Left ventricle myocardium inferior (tissue), 1 donor: ENCODE data around the gene STON2. TPM values are rescaled to one million over a fixed set of nuclear protein-coding genes. Genes with fewer than 3 reads are reported as not detected.

ENCODE experiments used
- DNase-seq: peaks from one replicate; pipeline ENCODE4 v3.0.0-alpha.2; 2020
- H3K27ac ChIP-seq: fragments of 200-600 bp; replicated peaks from 2 replicates; pipeline ENCODE4 v1.8.0; 2021
- H3K27me3 ChIP-seq: fragments of 200-600 bp; 2 replicates; pipeline ENCODE4 v1.8.0; 2021; ENCODE audit warnings: low read depth
- H3K36me3 ChIP-seq: fragments of 200-600 bp; 2 replicates; pipeline ENCODE4 v1.8.0; 2021
- H3K4me1 ChIP-seq: fragments of 200-600 bp; 2 replicates; pipeline ENCODE4 v1.8.0; 2021
- H3K4me3 ChIP-seq: fragments of 200-600 bp; 2 replicates; pipeline ENCODE4 v1.8.0; 2021; ENCODE audit warnings: mild to moderate bottlenecking, moderate library complexity
- H3K9me3 ChIP-seq: fragments of 200-600 bp; replicated peaks from 2 replicates; pipeline ENCODE4 v1.8.0; 2021
- CTCF ChIP-seq: fragments of 200-600 bp; IDR thresholded peaks from 2 replicates; pipeline ENCODE4 v1.8.0; 2021; ENCODE audit warnings: antibody characterized with exemption, mild to moderate bottlenecking, borderline replicate concordance
- intact Hi-C: fragments of 100-400 bp; cut with micrococcal nuclease; formaldehyde crosslinking; loops from one replicate; pipeline ENCODE4 v1.11.0; 2022
- total RNA-seq: library from RNA; stranded (reverse); fragmentation: NEBNext Ultra II Directional; extraction: Animal tissue kit (Norgen Biotek cat#: 25700); gene quantifications from one replicate; pipeline ENCODE4 v1.2.1, GENCODE V29; 2021
- donor health status: DM: no; HTN: yes; CAD: no; lungs with severe emphysema.

The STON2 gene
- total RNA-seq, 1 donor from 2014 or later: 8.3 TPM

GRCh38 chr14:81390696-81391095, 9.4 kb downstream of the STON2 start:
- Histone ChIP-seq H3K36me3 (peaks cover 21% of the 10 kb centered on the region), H3K4me1 (no peaks in the 10 kb centered on the region), H3K27me3 (no peaks in the 10 kb centered on the region), H3K9me3 (peaks cover 14% of the 10 kb centered on the region), H3K4me3 (no peak overlapping the region), H3K27ac (no peak overlapping the region)
- no peak for TF ChIP-seq CTCF
- no peak for DNase-seq
- intact Hi-C loops: no loop called here

- Histone ChIP-seq H3K4me1 (no peaks in the 10 kb centered on the region), H3K4me3 (no peak overlapping the region), H3K27me3 (no peaks in the 10 kb centered on the region), H3K9me3 (peaks cover 5% of the 10 kb centered on the region), H3K36me3 (peaks cover 4% of the 10 kb centered on the region), H3K27ac (no peak overlapping the region)
- intact Hi-C loops: no loop called here
- TF ChIP-seq CTCF: no peak
- DNase-seq: no peak
Observed at GRCh38 chr14:81388336-81388735, 11.8 kb downstream of the STON2 start.

GRCh38 chr14:81386290-81386745, 13.8 kb downstream of the STON2 start:
- intact Hi-C loops: no loop called here
- no peak for DNase-seq
- Histone ChIP-seq H3K4me1 (no peaks in the 10 kb centered on the region), H3K4me3 (no peak overlapping the region), H3K36me3 (no peaks in the 10 kb centered on the region), H3K9me3 (peaks cover 5% of the 10 kb centered on the region), H3K27me3 (no peaks in the 10 kb centered on the region), H3K27ac (no peak overlapping the region)
- TF ChIP-seq CTCF: no peak

GRCh38 chr14:81385886-81386285, 14.2 kb downstream of the STON2 start:
- Histone ChIP-seq H3K27me3 (no peaks in the 10 kb centered on the region), H3K4me3 (no peak overlapping the region), H3K9me3 (peaks cover 2% of the 10 kb centered on the region), H3K4me1 (no peaks in the 10 kb centered on the region), H3K27ac (no peak overlapping the region), H3K36me3 (no peaks in the 10 kb centered on the region)
- no peak for TF ChIP-seq CTCF
- intact Hi-C loops: no loop called here
- DNase-seq: no peak

GRCh38 chr14:81385419-81385818, 14.7 kb downstream of the STON2 start:
- no peaks in the 10 kb centered on the region for H3K4me1 ChIP-seq
- no peak overlapping the region for H3K4me3 ChIP-seq
- TF ChIP-seq CTCF: no peak
- no peak for DNase-seq
- H3K27ac ChIP-seq: no peak overlapping the region
- no peaks in the 10 kb centered on the region for H3K27me3 ChIP-seq
- intact Hi-C loops: no loop called here
- H3K36me3 ChIP-seq: peaks cover 4% of the 10 kb centered on the region
- no peaks in the 10 kb centered on the region for H3K9me3 ChIP-seq

DNA sequence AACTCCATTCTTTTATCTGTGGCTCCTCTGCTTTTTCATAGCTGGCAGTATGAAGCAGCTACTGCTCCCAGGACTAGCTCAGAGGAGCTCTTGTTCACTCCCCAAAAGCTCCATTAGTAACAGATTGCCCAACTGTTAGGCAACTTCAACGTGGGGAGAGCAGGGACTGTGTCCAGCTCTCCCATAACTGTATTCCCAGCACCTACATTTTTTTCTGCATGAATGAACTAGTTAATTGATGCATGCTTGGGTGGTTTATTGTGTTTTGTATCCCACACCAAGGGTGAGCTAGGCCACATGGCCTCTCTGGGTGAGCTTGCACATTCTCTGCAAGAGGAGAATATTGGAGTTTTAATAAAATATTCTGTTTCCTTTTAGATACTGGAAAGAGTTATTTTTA, 15.2 kb downstream of the STON2 start:
- H3K4me3 ChIP-seq: no peak overlapping the region
- no peaks in the 10 kb centered on the region for H3K27me3 ChIP-seq
- DNase-seq: no peak
- TF ChIP-seq CTCF: no peak
- no peak overlapping the region for H3K27ac ChIP-seq
- intact Hi-C loops: no loop called here
- H3K9me3 ChIP-seq: no peaks in the 10 kb centered on the region
- no peaks in the 10 kb centered on the region for H3K4me1 ChIP-seq
- H3K36me3 ChIP-seq: peaks cover 7% of the 10 kb centered on the region
